Esophagus muscularis mucosa (tissue), 3 donors: Measurements from ENCODE around the gene BHMT2.

Experiments used
- CTCF ChIP-seq, 3 experiments: fragments of 200-600 bp in 2 of 3; fragments of 450-650 bp in 1 of 3; sonication (generic) in 2 of 3; IDR thresholded peaks; one replicate each; pipeline ENCODE4 v1.5.1; 2017 to 2019; ENCODE audit warnings: antibody characterized with exemption in 3 of 3, mild to moderate bottlenecking in 2 of 3, moderate library complexity in 1 of 3
- POLR2A ChIP-seq: fragments of 450-650 bp; IDR thresholded peaks from one replicate; pipeline ENCODE4 v1.6.1; 2017; ENCODE audit warnings: antibody characterized with exemption, moderate library complexity, mild to moderate bottlenecking, low read depth
- POLR2AphosphoS5 ChIP-seq, 2 donors: sonication (generic); formaldehyde crosslinking; IDR thresholded peaks; one replicate each; pipeline ENCODE4 v1.6.1; 2017; ENCODE audit warnings: antibody characterized with exemption in 2 of 2

DNA sequence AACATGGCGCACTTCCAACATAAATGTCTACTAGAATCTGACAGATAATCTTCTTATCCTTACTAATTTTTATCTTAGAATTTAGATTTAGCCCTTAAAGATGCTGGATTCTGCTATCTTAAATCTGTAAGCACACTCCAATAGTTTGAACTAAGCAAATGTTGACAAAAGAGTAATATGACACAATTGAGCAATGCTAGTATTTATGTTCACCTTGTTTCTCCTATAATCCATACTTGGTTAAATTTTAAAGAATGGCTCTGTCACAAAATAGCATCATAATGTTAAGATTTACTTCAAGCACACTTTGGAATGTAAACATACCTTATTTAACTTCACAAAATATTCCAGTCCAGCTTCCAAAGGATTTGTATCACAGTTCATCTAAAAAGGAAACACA is 45.6 kb upstream of the BHMT2 start:
- TF ChIP-seq POLR2A (no peak), CTCF (IDR thresholded peaks at IDR 0.05) (no peak), POLR2AphosphoS5 (IDR thresholded peaks at IDR 0.05) (no peak)
